K562 (cell line): ENCODE results near the gene MAP3K7. TPM values are rescaled to one million over a fixed set of nuclear protein-coding genes. Genes with fewer than 3 reads are reported as not detected.
A peak's percentile ranks its signal among the peaks of the same experiment; 100 is the strongest.

Experiments used
- ILF3 ChIP-seq: fragments of 450-650 bp; IDR thresholded peaks from 2 replicates; pipeline ENCODE4 v1.6.1; 2018; ENCODE audit warnings: antibody characterized with exemption, mild to moderate bottlenecking, moderate library complexity, borderline replicate concordance
- NCOA4 ChIP-seq: fragments of 450-650 bp; IDR thresholded peaks from 2 replicates; pipeline ENCODE4 v1.6.1; 2018; ENCODE audit warnings: mild to moderate bottlenecking; ENCODE audit not compliant: partially characterized antibody
- RHOXF2B ChIP-seq: fragments of 250-450 bp; sonication (Bioruptor Pico); conservative IDR thresholded peaks from 2 replicates; pipeline ENCODE4 v1.5.1; 2021
- ZNF311 ChIP-seq: fragments of 250-450 bp; sonication (Bioruptor Pico); IDR thresholded peaks from 2 replicates; pipeline ENCODE4 v1.4.0; 2020; ENCODE audit warnings: mild to moderate bottlenecking, moderate library complexity
- polyA plus RNA-seq, 8 experiments: library from polyadenylated mRNA; depleted of rRNA in 4 of 8; stranded (reverse) in 5 of 8; unstranded in 3 of 8; fragments of >200 nt; fragmentation: Nextera tagmentation in 2 of 8; fragmentation: Illumina TruSeq in 1 of 8; extraction: Ambion mirVana in 2 of 8; extraction: Trizol in 1 of 8; gene quantifications; 2 replicates each; pipeline versions ENCODE4 v1.2.1 to v1.2.3, GENCODE V29; 2011 to 2014; ENCODE audit warnings: inconsistent platforms in 1 of 8, missing spikeins in 1 of 8
- total RNA-seq, 7 experiments: library from RNA; depleted of rRNA in 6 of 7; stranded (reverse); fragments of >200 nt in 6 of 7; fragmentation: Illumina TruSeq in 2 of 7; extraction: Trizol in 2 of 7; gene quantifications; 2 replicates each; pipeline versions ENCODE4 v1.2.1 to v1.2.3, GENCODE V29; 2011 to 2021; ENCODE audit warnings: low replicate concordance in 1 of 7
- TF ChIP-seq, protein P1 (sequence below): sonication (generic); formaldehyde crosslinking; IDR thresholded peaks from 2 replicates; pipeline ENCODE4 v1.8.0; 2023; ENCODE audit warnings: mild to moderate bottlenecking, missing genetic modification reagents
- TF ChIP-seq, protein P2 (sequence below): sonication (generic); formaldehyde crosslinking; IDR thresholded peaks from 2 replicates; pipeline ENCODE4 v1.8.0; 2022; ENCODE audit warnings: missing genetic modification reagents, mild to moderate bottlenecking, moderate library complexity, borderline replicate concordance
- TF ChIP-seq, protein P3 (sequence below): IDR thresholded peaks from 2 replicates; pipeline ENCODE4 v1.6.1; 2012; ENCODE audit warnings: low read depth, low read length, improper control_type of control experiment, borderline replicate concordance
- TF ChIP-seq, protein P4 (sequence below): sonication (generic); IDR thresholded peaks from 2 replicates; pipeline ENCODE4 v1.6.1; 2016
- TF ChIP-seq, protein P5 (sequence below): fragments of 450-650 bp; IDR thresholded peaks from 2 replicates; pipeline ENCODE4 v1.7.1; 2018; ENCODE audit warnings: mild to moderate bottlenecking, low read depth; ENCODE audit not compliant: partially characterized antibody
- TF ChIP-seq, protein P6 (sequence below): fragments of 450-650 bp; conservative IDR thresholded peaks from 2 replicates; pipeline ENCODE4 v1.6.1; 2016; ENCODE audit warnings: missing genetic modification characterization, low read depth, mild to moderate bottlenecking, control low read depth, missing compliant biosample characterization
- TF ChIP-seq, protein P7 (sequence below): fragments of 450-650 bp; formaldehyde crosslinking; conservative IDR thresholded peaks from 2 replicates; pipeline ENCODE4 v1.4.0; 2022; ENCODE audit warnings: mild to moderate bottlenecking, missing genetic modification characterization
- TF ChIP-seq, protein P8 (sequence below): IDR thresholded peaks from 2 replicates; pipeline ENCODE4 v1.6.1; 2014; ENCODE audit warnings: antibody characterized with exemption

The MAP3K7 gene
- total and polyA plus RNA-seq, 9 of the 15 experiments (the other 6 are each of a cell fraction or from before 2014, with no cell fraction given): 13.4 to 60.9 (median 34.8) TPM

DNA sequence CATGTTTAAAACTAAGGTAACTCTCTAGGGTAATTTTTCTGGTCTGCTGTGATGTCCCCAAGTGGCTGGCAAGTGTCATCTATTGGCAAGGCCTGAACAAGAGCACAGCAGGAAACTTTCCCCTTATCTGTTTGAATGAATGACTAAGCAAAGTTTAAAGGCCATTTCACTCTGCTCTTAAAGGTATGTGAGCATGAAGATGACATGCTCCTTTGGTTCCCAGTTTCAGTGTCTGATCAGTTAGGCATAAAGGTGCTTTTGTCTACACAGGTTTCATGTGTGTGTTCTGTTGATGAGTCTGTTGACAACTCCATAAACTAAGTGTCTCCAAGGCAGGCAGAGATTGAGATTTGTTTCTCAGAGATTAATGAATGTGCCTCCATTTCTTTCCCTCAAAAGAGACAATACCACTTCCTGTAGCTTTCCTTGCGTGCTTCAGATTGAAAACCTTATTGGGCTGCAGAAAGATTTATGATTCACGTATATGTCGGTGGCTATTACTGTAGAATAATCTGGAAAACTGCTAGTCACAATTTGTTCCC lies 83.9 kb downstream of the MAP3K7 start (continued):
- TF ChIP-seq, protein P1, sequence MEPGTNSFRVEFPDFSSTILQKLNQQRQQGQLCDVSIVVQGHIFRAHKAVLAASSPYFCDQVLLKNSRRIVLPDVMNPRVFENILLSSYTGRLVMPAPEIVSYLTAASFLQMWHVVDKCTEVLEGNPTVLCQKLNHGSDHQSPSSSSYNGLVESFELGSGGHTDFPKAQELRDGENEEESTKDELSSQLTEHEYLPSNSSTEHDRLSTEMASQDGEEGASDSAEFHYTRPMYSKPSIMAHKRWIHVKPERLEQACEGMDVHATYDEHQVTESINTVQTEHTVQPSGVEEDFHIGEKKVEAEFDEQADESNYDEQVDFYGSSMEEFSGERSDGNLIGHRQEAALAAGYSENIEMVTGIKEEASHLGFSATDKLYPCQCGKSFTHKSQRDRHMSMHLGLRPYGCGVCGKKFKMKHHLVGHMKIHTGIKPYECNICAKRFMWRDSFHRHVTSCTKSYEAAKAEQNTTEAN (CRISPR knock-in tag): no peak
- TF ChIP-seq NCOA4 (no peak), ZNF311 (CRISPR knock-in tag) (no peak), RHOXF2B (no peak), ILF3 (no peak)
- TF ChIP-seq, protein P2, sequence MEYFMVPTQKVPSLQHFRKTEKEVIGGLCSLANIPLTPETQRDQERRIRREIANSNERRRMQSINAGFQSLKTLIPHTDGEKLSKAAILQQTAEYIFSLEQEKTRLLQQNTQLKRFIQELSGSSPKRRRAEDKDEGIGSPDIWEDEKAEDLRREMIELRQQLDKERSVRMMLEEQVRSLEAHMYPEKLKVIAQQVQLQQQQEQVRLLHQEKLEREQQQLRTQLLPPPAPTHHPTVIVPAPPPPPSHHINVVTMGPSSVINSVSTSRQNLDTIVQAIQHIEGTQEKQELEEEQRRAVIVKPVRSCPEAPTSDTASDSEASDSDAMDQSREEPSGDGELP (CRISPR knock-in tag): no peak
- TF ChIP-seq, protein P3, sequence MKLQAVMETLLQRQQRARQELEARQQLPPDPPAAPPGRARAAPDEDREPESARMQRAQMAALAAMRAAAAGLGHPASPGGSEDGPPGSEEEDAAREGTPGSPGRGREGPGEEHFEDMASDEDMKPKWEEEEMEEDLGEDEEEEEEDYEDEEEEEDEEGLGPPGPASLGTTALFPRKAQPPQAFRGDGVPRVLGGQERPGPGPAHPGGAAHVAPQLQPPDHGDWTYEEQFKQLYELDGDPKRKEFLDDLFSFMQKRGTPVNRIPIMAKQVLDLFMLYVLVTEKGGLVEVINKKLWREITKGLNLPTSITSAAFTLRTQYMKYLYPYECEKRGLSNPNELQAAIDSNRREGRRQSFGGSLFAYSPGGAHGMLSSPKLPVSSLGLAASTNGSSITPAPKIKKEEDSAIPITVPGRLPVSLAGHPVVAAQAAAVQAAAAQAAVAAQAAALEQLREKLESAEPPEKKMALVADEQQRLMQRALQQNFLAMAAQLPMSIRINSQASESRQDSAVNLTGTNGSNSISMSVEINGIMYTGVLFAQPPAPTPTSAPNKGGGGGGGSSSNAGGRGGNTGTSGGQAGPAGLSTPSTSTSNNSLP: peak; percentile 47; the same call in 1 of the 2 replicates
- TF ChIP-seq, protein P4, sequence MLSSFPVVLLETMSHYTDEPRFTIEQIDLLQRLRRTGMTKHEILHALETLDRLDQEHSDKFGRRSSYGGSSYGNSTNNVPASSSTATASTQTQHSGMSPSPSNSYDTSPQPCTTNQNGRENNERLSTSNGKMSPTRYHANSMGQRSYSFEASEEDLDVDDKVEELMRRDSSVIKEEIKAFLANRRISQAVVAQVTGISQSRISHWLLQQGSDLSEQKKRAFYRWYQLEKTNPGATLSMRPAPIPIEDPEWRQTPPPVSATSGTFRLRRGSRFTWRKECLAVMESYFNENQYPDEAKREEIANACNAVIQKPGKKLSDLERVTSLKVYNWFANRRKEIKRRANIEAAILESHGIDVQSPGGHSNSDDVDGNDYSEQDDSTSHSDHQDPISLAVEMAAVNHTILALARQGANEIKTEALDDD: peak; percentile 19; the same call in 1 of the 2 replicates
- TF ChIP-seq, protein P5, sequence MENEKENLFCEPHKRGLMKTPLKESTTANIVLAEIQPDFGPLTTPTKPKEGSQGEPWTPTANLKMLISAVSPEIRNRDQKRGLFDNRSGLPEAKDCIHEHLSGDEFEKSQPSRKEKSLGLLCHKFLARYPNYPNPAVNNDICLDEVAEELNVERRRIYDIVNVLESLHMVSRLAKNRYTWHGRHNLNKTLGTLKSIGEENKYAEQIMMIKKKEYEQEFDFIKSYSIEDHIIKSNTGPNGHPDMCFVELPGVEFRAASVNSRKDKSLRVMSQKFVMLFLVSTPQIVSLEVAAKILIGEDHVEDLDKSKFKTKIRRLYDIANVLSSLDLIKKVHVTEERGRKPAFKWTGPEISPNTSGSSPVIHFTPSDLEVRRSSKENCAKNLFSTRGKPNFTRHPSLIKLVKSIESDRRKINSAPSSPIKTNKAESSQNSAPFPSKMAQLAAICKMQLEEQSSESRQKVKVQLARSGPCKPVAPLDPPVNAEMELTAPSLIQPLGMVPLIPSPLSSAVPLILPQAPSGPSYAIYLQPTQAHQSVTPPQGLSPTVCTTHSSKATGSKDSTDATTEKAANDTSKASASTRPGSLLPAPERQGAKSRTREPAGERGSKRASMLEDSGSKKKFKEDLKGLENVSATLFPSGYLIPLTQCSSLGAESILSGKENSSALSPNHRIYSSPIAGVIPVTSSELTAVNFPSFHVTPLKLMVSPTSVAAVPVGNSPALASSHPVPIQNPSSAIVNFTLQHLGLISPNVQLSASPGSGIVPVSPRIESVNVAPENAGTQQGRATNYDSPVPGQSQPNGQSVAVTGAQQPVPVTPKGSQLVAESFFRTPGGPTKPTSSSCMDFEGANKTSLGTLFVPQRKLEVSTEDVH: no peak
- TF ChIP-seq, protein P6, sequence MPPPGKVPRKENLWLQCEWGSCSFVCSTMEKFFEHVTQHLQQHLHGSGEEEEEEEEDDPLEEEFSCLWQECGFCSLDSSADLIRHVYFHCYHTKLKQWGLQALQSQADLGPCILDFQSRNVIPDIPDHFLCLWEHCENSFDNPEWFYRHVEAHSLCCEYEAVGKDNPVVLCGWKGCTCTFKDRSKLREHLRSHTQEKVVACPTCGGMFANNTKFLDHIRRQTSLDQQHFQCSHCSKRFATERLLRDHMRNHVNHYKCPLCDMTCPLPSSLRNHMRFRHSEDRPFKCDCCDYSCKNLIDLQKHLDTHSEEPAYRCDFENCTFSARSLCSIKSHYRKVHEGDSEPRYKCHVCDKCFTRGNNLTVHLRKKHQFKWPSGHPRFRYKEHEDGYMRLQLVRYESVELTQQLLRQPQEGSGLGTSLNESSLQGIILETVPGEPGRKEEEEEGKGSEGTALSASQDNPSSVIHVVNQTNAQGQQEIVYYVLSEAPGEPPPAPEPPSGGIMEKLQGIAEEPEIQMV (tag): no peak
- TF ChIP-seq, protein P7, sequence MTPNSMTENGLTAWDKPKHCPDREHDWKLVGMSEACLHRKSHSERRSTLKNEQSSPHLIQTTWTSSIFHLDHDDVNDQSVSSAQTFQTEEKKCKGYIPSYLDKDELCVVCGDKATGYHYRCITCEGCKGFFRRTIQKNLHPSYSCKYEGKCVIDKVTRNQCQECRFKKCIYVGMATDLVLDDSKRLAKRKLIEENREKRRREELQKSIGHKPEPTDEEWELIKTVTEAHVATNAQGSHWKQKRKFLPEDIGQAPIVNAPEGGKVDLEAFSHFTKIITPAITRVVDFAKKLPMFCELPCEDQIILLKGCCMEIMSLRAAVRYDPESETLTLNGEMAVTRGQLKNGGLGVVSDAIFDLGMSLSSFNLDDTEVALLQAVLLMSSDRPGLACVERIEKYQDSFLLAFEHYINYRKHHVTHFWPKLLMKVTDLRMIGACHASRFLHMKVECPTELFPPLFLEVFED (CRISPR knock-in tag): no peak
- TF ChIP-seq, protein P8, sequence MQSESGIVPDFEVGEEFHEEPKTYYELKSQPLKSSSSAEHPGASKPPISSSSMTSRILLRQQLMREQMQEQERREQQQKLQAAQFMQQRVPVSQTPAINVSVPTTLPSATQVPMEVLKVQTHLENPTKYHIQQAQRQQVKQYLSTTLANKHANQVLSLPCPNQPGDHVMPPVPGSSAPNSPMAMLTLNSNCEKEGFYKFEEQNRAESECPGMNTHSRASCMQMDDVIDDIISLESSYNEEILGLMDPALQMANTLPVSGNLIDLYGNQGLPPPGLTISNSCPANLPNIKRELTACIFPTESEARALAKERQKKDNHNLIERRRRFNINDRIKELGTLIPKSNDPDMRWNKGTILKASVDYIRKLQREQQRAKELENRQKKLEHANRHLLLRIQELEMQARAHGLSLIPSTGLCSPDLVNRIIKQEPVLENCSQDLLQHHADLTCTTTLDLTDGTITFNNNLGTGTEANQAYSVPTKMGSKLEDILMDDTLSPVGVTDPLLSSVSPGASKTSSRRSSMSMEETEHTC: no peak
